ENCODE data around the gene PCDHGA8. TPM values are rescaled to one million over a fixed set of nuclear protein-coding genes. Genes with fewer than 3 reads are reported as not detected.
"Not testable (repeated sequence)": the region's sequence is repeated elsewhere in the genome, so short reads cannot be mapped to it uniquely, and the experiment has no call there.

Gene PCDHGA8
- polyA plus RNA-seq, 2 of the 4 experiments (the other 2 are of a cell fraction), result 0.03 to 0.08 TPM

DNA sequence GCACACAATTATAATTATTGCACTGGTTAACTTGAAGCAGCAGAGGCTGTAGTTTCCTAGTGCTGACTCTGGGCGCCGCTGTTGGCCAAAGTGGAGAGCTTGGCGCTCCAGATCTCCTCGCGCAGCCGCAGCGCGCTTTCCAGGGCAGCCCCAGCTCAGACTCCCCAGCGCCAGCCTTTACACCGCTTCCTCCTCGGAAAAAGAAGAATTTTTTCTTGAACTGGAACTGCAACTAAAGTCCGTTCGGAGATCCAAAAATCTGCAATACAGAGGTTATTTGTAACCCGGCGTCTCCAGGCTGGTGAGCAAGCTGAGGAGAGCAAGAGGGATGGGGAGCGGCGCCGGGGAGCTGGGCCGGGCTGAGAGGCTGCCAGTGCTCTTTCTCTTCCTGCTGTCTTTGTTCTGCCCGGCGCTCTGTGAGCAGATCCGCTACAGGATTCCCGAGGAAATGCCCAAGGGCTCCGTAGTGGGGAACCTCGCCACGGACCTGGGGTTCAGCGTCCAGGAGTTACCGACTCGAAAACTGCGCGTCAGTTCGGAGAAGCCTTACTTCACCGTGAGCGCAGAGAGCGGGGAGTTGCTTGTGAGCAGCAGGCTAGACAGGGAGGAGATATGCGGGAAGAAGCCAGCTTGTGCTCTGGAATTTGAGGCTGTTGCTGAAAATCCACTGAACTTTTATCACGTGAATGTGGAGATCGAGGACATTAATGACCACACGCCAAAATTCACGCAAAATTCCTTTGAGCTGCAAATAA is 4.7 kb upstream of the PCDHGA8 start, which contains the start of gene PCDHGB4:
Gene PCDHGB4, plus strand, starts transcription at position 142 of the 755 bp plus-strand sequence. Its CDS starts 187 bp downstream, at position 329.
- H3K4me3 ChIP-seq, H3K4me2 ChIP-seq, H3K27ac ChIP-seq, H3K4me1 ChIP-seq, FAIRE-seq, POLR2A ChIA-PET: not testable (repeated sequence)
- CTCF ChIA-PET, result interaction anchor here (0.8 to 3.7 kb wide), 6 partner anchors 17 to 176 kb away, joined by 3 to 16 read pairs (median 3); partner anchors contain the start of genes PCDHGA2, PCDHGA5, PCDHGB3 and PCDHGC3
- DNase-seq (ENCODE audit: low read depth in 1 of 2, low spot score in 1 of 2) (peak in 1 of 2 experiments; percentile 42), ATAC-seq (peak; percentile 63 to 64)
- 65% methylated on average over 23 of the region's 40 CpGs for WGBS (ENCODE audit: missing lambda C conversion rate)
- peaks cover 66% of the 10 kb centered on the region for H3K9me3 ChIP-seq
- TF ChIP-seq, protein P1, sequence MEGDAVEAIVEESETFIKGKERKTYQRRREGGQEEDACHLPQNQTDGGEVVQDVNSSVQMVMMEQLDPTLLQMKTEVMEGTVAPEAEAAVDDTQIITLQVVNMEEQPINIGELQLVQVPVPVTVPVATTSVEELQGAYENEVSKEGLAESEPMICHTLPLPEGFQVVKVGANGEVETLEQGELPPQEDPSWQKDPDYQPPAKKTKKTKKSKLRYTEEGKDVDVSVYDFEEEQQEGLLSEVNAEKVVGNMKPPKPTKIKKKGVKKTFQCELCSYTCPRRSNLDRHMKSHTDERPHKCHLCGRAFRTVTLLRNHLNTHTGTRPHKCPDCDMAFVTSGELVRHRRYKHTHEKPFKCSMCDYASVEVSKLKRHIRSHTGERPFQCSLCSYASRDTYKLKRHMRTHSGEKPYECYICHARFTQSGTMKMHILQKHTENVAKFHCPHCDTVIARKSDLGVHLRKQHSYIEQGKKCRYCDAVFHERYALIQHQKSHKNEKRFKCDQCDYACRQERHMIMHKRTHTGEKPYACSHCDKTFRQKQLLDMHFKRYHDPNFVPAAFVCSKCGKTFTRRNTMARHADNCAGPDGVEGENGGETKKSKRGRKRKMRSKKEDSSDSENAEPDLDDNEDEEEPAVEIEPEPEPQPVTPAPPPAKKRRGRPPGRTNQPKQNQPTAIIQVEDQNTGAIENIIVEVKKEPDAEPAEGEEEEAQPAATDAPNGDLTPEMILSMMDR (IDR thresholded peaks at IDR 0.05), result peak; percentile 13; the same call in 1 of the 3 replicates
- TF ChIP-seq RAD21 (conservative IDR thresholded peaks at IDR 0.05 in 1 of 2, IDR thresholded peaks at IDR 0.05 in 1 of 2), result peak; percentile 26 to 31; a peak in 2 of 5 replicates

DNA sequence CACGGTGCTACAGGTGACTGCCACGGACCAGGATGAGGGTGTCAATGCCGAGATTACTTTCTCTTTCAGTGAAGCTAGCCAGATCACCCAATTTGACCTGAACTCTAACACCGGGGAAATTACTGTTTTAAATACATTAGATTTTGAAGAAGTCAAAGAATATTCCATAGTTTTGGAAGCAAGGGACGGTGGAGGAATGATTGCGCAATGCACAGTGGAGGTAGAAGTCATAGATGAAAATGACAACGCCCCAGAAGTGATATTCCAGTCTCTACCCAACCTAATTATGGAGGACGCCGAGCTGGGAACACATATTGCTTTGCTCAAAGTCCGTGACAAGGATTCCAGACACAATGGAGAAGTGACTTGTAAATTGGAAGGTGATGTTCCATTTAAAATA is 3.8 kb upstream of the PCDHGA8 start:
- CTCF ChIA-PET, result interaction anchor here (1.0 to 3.3 kb wide), 4 partner anchors 87 to 304 kb away, joined by 3 to 12 read pairs (median 4); partner anchors contain the start of gene PCDHGC3
- FAIRE-seq, result no peak
- H3K4me2 ChIP-seq, result no peak overlapping the region

GRCh38 chr5:141389153-141390042 is 3.0 kb upstream of the PCDHGA8 start:
- peaks cover 72% of the 10 kb centered on the region for H3K9me3 ChIP-seq
- no peaks in the 10 kb centered on the region for H3K4me1 ChIP-seq
- no peak overlapping the region for H3K27ac ChIP-seq
- POLR2A ChIA-PET, result no interaction called here
- DNase-seq (ENCODE audit: low read depth in 1 of 2, low spot score in 1 of 2) (no peak), FAIRE-seq (no peak), ATAC-seq (no peak)
- CTCF ChIA-PET, result interaction anchor here (0.9 to 3.3 kb wide), 7 partner anchors 8 to 305 kb away, joined by 3 to 12 read pairs (median 6); partner anchors contain the start of genes PCDHGB1 and PCDHGC3
- 84% methylated on average over 69 of the region's 77 CpGs for WGBS (ENCODE audit: missing lambda C conversion rate)
- H3K4me3 ChIP-seq, result no peak overlapping the region
- no peak overlapping the region for H3K4me2 ChIP-seq
- TF ChIP-seq, protein P2, sequence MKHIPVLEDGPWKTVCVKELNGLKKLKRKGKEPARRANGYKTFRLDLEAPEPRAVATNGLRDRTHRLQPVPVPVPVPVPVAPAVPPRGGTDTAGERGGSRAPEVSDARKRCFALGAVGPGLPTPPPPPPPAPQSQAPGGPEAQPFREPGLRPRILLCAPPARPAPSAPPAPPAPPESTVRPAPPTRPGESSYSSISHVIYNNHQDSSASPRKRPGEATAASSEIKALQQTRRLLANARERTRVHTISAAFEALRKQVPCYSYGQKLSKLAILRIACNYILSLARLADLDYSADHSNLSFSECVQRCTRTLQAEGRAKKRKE (CRISPR knock-in tag; IDR thresholded peaks at IDR 0.05; ENCODE audit: low read depth), result no peak
- no peak for TF ChIP-seq FOSL2 (IDR thresholded peaks at IDR 0.05)
- TF ChIP-seq FOSL2 (CRISPR knock-in tag; IDR thresholded peaks at IDR 0.05), result no peak
- TF ChIP-seq BHLHE40 (IDR thresholded peaks at IDR 0.05; ENCODE audit: low read depth, low read length), result no peak
- no peak for TF ChIP-seq HEYL (CRISPR knock-in tag; IDR thresholded peaks at IDR 0.05)
- TF ChIP-seq MAFK (IDR thresholded peaks at IDR 0.05; ENCODE audit: partially characterized antibody), result no peak
- no peak for TF ChIP-seq REST (IDR thresholded peaks at IDR 0.05)
- TF ChIP-seq SMC3 (IDR thresholded peaks at IDR 0.05), result no peak
- TF ChIP-seq, protein P3, sequence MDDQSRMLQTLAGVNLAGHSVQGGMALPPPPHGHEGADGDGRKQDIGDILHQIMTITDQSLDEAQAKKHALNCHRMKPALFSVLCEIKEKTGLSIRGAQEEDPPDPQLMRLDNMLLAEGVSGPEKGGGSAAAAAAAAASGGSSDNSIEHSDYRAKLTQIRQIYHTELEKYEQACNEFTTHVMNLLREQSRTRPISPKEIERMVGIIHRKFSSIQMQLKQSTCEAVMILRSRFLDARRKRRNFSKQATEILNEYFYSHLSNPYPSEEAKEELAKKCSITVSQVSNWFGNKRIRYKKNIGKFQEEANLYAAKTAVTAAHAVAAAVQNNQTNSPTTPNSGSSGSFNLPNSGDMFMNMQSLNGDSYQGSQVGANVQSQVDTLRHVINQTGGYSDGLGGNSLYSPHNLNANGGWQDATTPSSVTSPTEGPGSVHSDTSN (IDR thresholded peaks at IDR 0.05), result no peak
- TF ChIP-seq JUNB (IDR thresholded peaks at IDR 0.05), result no peak
- no peak for TF ChIP-seq MYC (IDR thresholded peaks at IDR 0.05; ENCODE audit: borderline replicate concordance, low read length)
- TF ChIP-seq CEBPB (IDR thresholded peaks at IDR 0.05), result no peak
- no peak for TF ChIP-seq HES2 (IDR thresholded peaks at IDR 0.05)
- no peak for TF ChIP-seq SREBF2 (IDR thresholded peaks at IDR 0.05)
- no peak for TF ChIP-seq ZNF302 (CRISPR knock-in tag; IDR thresholded peaks at IDR 0.05)

More for the DNA sequence above, 3.8 kb upstream of the PCDHGA8 start:
- no peak overlapping the region for H3K4me3 ChIP-seq
- no peak for ATAC-seq
- H3K4me1 ChIP-seq, result no peaks in the 10 kb centered on the region
- WGBS (ENCODE audit: missing lambda C conversion rate), result 62% methylated on average over 10 of the region's 10 CpGs
- DNase-seq (ENCODE audit: low read depth in 1 of 2, low spot score in 1 of 2), result no peak
- TF ChIP-seq, protein P4, sequence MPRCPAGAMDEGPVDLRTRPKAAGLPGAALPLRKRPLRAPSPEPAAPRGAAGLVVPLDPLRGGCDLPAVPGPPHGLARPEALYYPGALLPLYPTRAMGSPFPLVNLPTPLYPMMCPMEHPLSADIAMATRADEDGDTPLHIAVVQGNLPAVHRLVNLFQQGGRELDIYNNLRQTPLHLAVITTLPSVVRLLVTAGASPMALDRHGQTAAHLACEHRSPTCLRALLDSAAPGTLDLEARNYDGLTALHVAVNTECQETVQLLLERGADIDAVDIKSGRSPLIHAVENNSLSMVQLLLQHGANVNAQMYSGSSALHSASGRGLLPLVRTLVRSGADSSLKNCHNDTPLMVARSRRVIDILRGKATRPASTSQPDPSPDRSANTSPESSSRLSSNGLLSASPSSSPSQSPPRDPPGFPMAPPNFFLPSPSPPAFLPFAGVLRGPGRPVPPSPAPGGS (IDR thresholded peaks at IDR 0.05), result no peak
- TF ChIP-seq BHLHE40 (IDR thresholded peaks at IDR 0.05; ENCODE audit: low read depth, low read length) (no peak), CEBPB (IDR thresholded peaks at IDR 0.05) (peak; percentile 70 to 88; a peak in 3 of 4 replicates), HOXB5 (CRISPR knock-in tag; IDR thresholded peaks at IDR 0.05) (no peak), ZFP36 (IDR thresholded peaks at IDR 0.05; ENCODE audit: borderline replicate concordance, partially characterized antibody) (no peak), RCOR1 (IDR thresholded peaks at IDR 0.05; ENCODE audit: low read depth, low read length) (no peak), POLR2A (IDR thresholded peaks at IDR 0.05; ENCODE audit: low read length) (no peak)
- peaks cover 70% of the 10 kb centered on the region for H3K9me3 ChIP-seq
- POLR2A ChIA-PET, result no interaction called here
- H3K27ac ChIP-seq, result no peak overlapping the region
